GM12878 (cell line): ENCODE results near the gene SEPTIN10.

Experiments used
- ASH2L ChIP-seq: fragments of 300-600, 200-600 bp; sonication (generic); IDR thresholded peaks from 2 replicates; pipeline ENCODE4 v1.6.1; 2017; ENCODE audit warnings: low read depth, mild to moderate bottlenecking, borderline replicate concordance
- BHLHE40 ChIP-seq, 2 experiments: fragments of 450-650 bp in 1 of 2; IDR thresholded peaks; 2 replicates each; pipeline ENCODE4 v1.6.1; 2011 to 2017; ENCODE audit warnings: low read depth in 2 of 2, borderline replicate concordance in 1 of 2, improper control_type of control experiment in 1 of 2, low read length in 1 of 2, mild to moderate bottlenecking in 1 of 2
- CTCF ChIP-seq, 3 experiments: IDR thresholded peaks in 2 of 3; conservative IDR thresholded peaks in 1 of 3; 2 replicates each; pipeline ENCODE4 v1.5.1; 2011; ENCODE audit warnings: low read depth in 3 of 3, low read length in 3 of 3, mild to moderate bottlenecking in 3 of 3, control low read depth in 2 of 3, moderate library complexity in 2 of 3, inconsistent platforms in 1 of 3, mixed read lengths in 1 of 3; ENCODE audit not compliant: control insufficient read depth in 2 of 3, insufficient read depth in 1 of 3; ENCODE audit errors: extremely low read depth in 1 of 3
- HDAC2 ChIP-seq: fragments of 200-600 bp; sonication (generic); IDR thresholded peaks from 2 replicates; pipeline ENCODE4 v1.6.1; 2017
- NR2C1 ChIP-seq: fragments of 450-650 bp; IDR thresholded peaks from 2 replicates; pipeline ENCODE4 v1.6.1; 2017; ENCODE audit warnings: antibody characterized with exemption, mild to moderate bottlenecking, moderate library complexity
- POU2F2 ChIP-seq: IDR thresholded peaks from 3 replicates; pipeline ENCODE4 v1.6.1; 2011; ENCODE audit warnings: low read depth, mild to moderate bottlenecking, low read length, borderline replicate concordance
- RAD21 ChIP-seq: IDR thresholded peaks from 2 replicates; pipeline ENCODE4 v1.6.1; 2011; ENCODE audit warnings: mild to moderate bottlenecking, low read depth, low read length, moderate library complexity; ENCODE audit not compliant: insufficient read depth
- SUZ12 ChIP-seq: fragments of 200-600 bp; sonication (generic); IDR thresholded peaks from one replicate; pipeline ENCODE4 v1.6.1; 2018; ENCODE audit warnings: antibody characterized with exemption, mild to moderate bottlenecking; ENCODE audit not compliant: unreplicated experiment

- TF ChIP-seq CTCF (IDR thresholded peaks at IDR 0.05 in 2 of 3, conservative IDR thresholded peaks at IDR 0.05 in 1 of 3; ENCODE audit: control insufficient read depth in 2 of 3, extremely low read depth in 1 of 3, insufficient read depth in 1 of 3, low read depth in 3 of 3, low read length in 3 of 3) (no peak), RAD21 (no peak), HDAC2 (no peak), ASH2L (no peak), NR2C1 (no peak), POU2F2 (no peak), SUZ12 (no peak), BHLHE40 (IDR thresholded peaks at IDR 0.05; ENCODE audit: borderline replicate concordance in 1 of 2, low read depth in 2 of 2, low read length in 1 of 2) (no peak)
Observed at GRCh38 chr2:109526442-109526970, 87.3 kb downstream of the SEPTIN10 start.
